Measurements from ENCODE around the gene NDUFB1. TPM values are rescaled to one million over a fixed set of nuclear protein-coding genes. Genes with fewer than 3 reads are reported as not detected.

The NDUFB1 gene
- total and polyA plus RNA-seq, 4 donors: 88.7 to 1,009 (median 328) TPM

- ATAC-seq (ENCODE audit: low FRiP score) (peak; percentile 97), DNase-seq (peak; percentile 98 to 99)
- H3K36me3 ChIP-seq (ENCODE audit: control insufficient read depth in 1 of 2, insufficient read depth in 2 of 2, low read length in 1 of 2): no peaks in the 10 kb centered on the region
- H3K4me1 ChIP-seq (ENCODE audit: control insufficient read depth in 1 of 2, insufficient read depth in 2 of 2, low read length in 2 of 2): peaks cover 0 to 2% of the 10 kb centered on the region in 2 donors
- intact Hi-C loops (cut with DNase I): no loop called here
- peak within 1 kb of the TSS in 1 of 2 donors; percentile 99 for H3K27ac ChIP-seq (ENCODE audit: low read depth in 1 of 2, low read length in 2 of 2)
- no peaks in the 10 kb centered on the region for H3K27me3 ChIP-seq (ENCODE audit: control insufficient read depth in 1 of 2, insufficient read depth in 2 of 2, low read length in 1 of 2)
- no peaks in the 10 kb centered on the region for H3K9me3 ChIP-seq (ENCODE audit: control insufficient read depth, low read length)
- WGBS, 2 donors: 1% methylated on average over 43 to 66 of the region's 66 CpGs
- H3K4me3 ChIP-seq (ENCODE audit: low read length in 2 of 2): peak within 1 kb of the TSS; percentile 87 to 98
These were observed 15.2 kb downstream of the NDUFB1 start, which contains the start of gene ATXN3 for GRCh38 chr14:92106143-92106926. TSS of gene ATXN3 (minus strand) at chr14:92106582. CDS start at chr14:92106552, 30 bp downstream.

- WGBS, 2 donors: 0% methylated on average over 10 of the region's 10 CpGs
- intact Hi-C loops (cut with DNase I): no loop called here
- Histone ChIP-seq H3K4me1 (ENCODE audit: control insufficient read depth in 1 of 2, insufficient read depth in 2 of 2, low read length in 2 of 2) (peaks cover 0 to 2% of the 10 kb centered on the region in 2 donors), H3K9me3 (ENCODE audit: control insufficient read depth, low read length) (no peaks in the 10 kb centered on the region), H3K36me3 (ENCODE audit: control insufficient read depth in 1 of 2, insufficient read depth in 2 of 2, low read length in 1 of 2) (no peaks in the 10 kb centered on the region), H3K27me3 (ENCODE audit: control insufficient read depth in 1 of 2, insufficient read depth in 2 of 2, low read length in 1 of 2) (no peaks in the 10 kb centered on the region), H3K27ac (ENCODE audit: low read depth in 1 of 2, low read length in 2 of 2) (peak overlapping the region in 1 of 2 donors; percentile 99), H3K4me3 (ENCODE audit: low read length in 2 of 2) (peak overlapping the region; percentile 87 to 98)
- DNase-seq: peak; percentile 74 to 79
- ATAC-seq (ENCODE audit: low FRiP score): peak; percentile 56
These were observed 15.7 kb downstream of the NDUFB1 start for GRCh38 chr14:92105893-92106142.

- WGBS, 2 donors: 50 to 55% methylated on average over 16 of the region's 16 CpGs
- peak overlapping the region; percentile 87 to 98 for H3K4me3 ChIP-seq (ENCODE audit: low read length in 2 of 2)
- DNase-seq: no peak
- ATAC-seq (ENCODE audit: low FRiP score): no peak
- H3K27ac ChIP-seq (ENCODE audit: low read depth in 1 of 2, low read length in 2 of 2): peak overlapping the region in 1 of 2 donors; percentile 99
- H3K4me1 ChIP-seq (ENCODE audit: control insufficient read depth in 1 of 2, insufficient read depth in 2 of 2, low read length in 2 of 2): peaks cover 0 to 2% of the 10 kb centered on the region in 2 donors
- H3K36me3 ChIP-seq (ENCODE audit: control insufficient read depth in 1 of 2, insufficient read depth in 2 of 2, low read length in 1 of 2): no peaks in the 10 kb centered on the region
- no peaks in the 10 kb centered on the region for H3K27me3 ChIP-seq (ENCODE audit: control insufficient read depth in 1 of 2, insufficient read depth in 2 of 2, low read length in 1 of 2)
- intact Hi-C loops (cut with DNase I): no loop called here
- H3K9me3 ChIP-seq (ENCODE audit: control insufficient read depth, low read length): no peaks in the 10 kb centered on the region
These were observed 16.2 kb downstream of the NDUFB1 start for GRCh38 chr14:92105073-92105892.

- Histone ChIP-seq H3K36me3 (ENCODE audit: control insufficient read depth in 1 of 2, insufficient read depth in 2 of 2, low read length in 1 of 2) (no peaks in the 10 kb centered on the region), H3K27ac (ENCODE audit: low read depth in 1 of 2, low read length in 2 of 2) (no peak overlapping the region), H3K4me3 (ENCODE audit: low read length in 2 of 2) (no peak overlapping the region), H3K9me3 (ENCODE audit: control insufficient read depth, low read length) (no peaks in the 10 kb centered on the region), H3K4me1 (ENCODE audit: control insufficient read depth in 1 of 2, insufficient read depth in 2 of 2, low read length in 2 of 2) (peaks cover 0 to 2% of the 10 kb centered on the region in 2 donors), H3K27me3 (ENCODE audit: control insufficient read depth in 1 of 2, insufficient read depth in 2 of 2, low read length in 1 of 2) (no peaks in the 10 kb centered on the region)
- 86 to 87% methylated on average over 7 of the region's 7 CpGs for WGBS, 2 donors
- ATAC-seq (ENCODE audit: low FRiP score) (no peak), DNase-seq (no peak)
- intact Hi-C loops (cut with DNase I): no loop called here
These were observed 18.0 kb downstream of the NDUFB1 start for GRCh38 chr14:92103363-92103989.

- no peak overlapping the region for H3K27ac ChIP-seq (ENCODE audit: low read depth in 1 of 2, low read length in 2 of 2)
- intact Hi-C loops (cut with DNase I): no loop called here
- H3K36me3 ChIP-seq (ENCODE audit: control insufficient read depth in 1 of 2, insufficient read depth in 2 of 2, low read length in 1 of 2): peaks cover 0 to 4% of the 10 kb centered on the region in 2 donors
- no peaks in the 10 kb centered on the region for H3K4me1 ChIP-seq (ENCODE audit: control insufficient read depth in 1 of 2, insufficient read depth in 2 of 2, low read length in 2 of 2)
- no peak for ATAC-seq (ENCODE audit: low FRiP score)
- DNase-seq: no peak
- H3K9me3 ChIP-seq (ENCODE audit: control insufficient read depth, low read length): no peaks in the 10 kb centered on the region
- H3K4me3 ChIP-seq (ENCODE audit: low read length in 2 of 2): no peak overlapping the region
- no peaks in the 10 kb centered on the region for H3K27me3 ChIP-seq (ENCODE audit: control insufficient read depth in 1 of 2, insufficient read depth in 2 of 2, low read length in 1 of 2)
These were observed 21.7 kb downstream of the NDUFB1 start for GRCh38 chr14:92099802-92100201.

- WGBS, 2 donors: 22 to 43% methylated on average over 1 of the region's 1 CpG
- H3K36me3 ChIP-seq (ENCODE audit: control insufficient read depth in 1 of 2, insufficient read depth in 2 of 2, low read length in 1 of 2): peaks cover 4% of the 10 kb centered on the region in 2 donors
- DNase-seq (no peak), ATAC-seq (ENCODE audit: low FRiP score) (no peak)
- H3K27ac ChIP-seq (ENCODE audit: low read depth in 1 of 2, low read length in 2 of 2): no peak overlapping the region
- intact Hi-C loops (cut with DNase I): no loop called here
- H3K4me1 ChIP-seq (ENCODE audit: control insufficient read depth in 1 of 2, insufficient read depth in 2 of 2, low read length in 2 of 2): no peaks in the 10 kb centered on the region
- H3K4me3 ChIP-seq (ENCODE audit: low read length in 2 of 2): no peak overlapping the region
- H3K27me3 ChIP-seq (ENCODE audit: control insufficient read depth in 1 of 2, insufficient read depth in 2 of 2, low read length in 1 of 2): no peaks in the 10 kb centered on the region
- H3K9me3 ChIP-seq (ENCODE audit: control insufficient read depth, low read length): no peaks in the 10 kb centered on the region
These were observed 28.2 kb downstream of the NDUFB1 start for GRCh38 chr14:92093320-92093719.

- no peak for DNase-seq
- 87 to 90% methylated on average over 5 of the region's 5 CpGs for WGBS, 2 donors
- ATAC-seq (ENCODE audit: low FRiP score): no peak
- intact Hi-C loops (cut with DNase I): no loop called here
- H3K27ac ChIP-seq (ENCODE audit: low read depth in 1 of 2, low read length in 2 of 2): no peak overlapping the region
- H3K4me1 ChIP-seq (ENCODE audit: control insufficient read depth in 1 of 2, insufficient read depth in 2 of 2, low read length in 2 of 2): no peaks in the 10 kb centered on the region
- no peaks in the 10 kb centered on the region for H3K27me3 ChIP-seq (ENCODE audit: control insufficient read depth in 1 of 2, insufficient read depth in 2 of 2, low read length in 1 of 2)
- H3K36me3 ChIP-seq (ENCODE audit: control insufficient read depth in 1 of 2, insufficient read depth in 2 of 2, low read length in 1 of 2): peaks cover 0 to 8% of the 10 kb centered on the region in 2 donors
- no peak overlapping the region for H3K4me3 ChIP-seq (ENCODE audit: low read length in 2 of 2)
- H3K9me3 ChIP-seq (ENCODE audit: control insufficient read depth, low read length): no peaks in the 10 kb centered on the region
These were observed 33.0 kb downstream of the NDUFB1 start for GRCh38 chr14:92088494-92088893.

- peaks cover 3 to 5% of the 10 kb centered on the region in 2 donors for H3K36me3 ChIP-seq (ENCODE audit: control insufficient read depth in 1 of 2, insufficient read depth in 2 of 2, low read length in 1 of 2)
- ATAC-seq (ENCODE audit: low FRiP score) (no peak), DNase-seq (no peak)
- H3K4me3 ChIP-seq (ENCODE audit: low read length in 2 of 2): no peak overlapping the region
- intact Hi-C loops (cut with DNase I): no loop called here
- H3K27ac ChIP-seq (ENCODE audit: low read depth in 1 of 2, low read length in 2 of 2): no peak overlapping the region
- H3K4me1 ChIP-seq (ENCODE audit: control insufficient read depth in 1 of 2, insufficient read depth in 2 of 2, low read length in 2 of 2): no peaks in the 10 kb centered on the region
- H3K9me3 ChIP-seq (ENCODE audit: control insufficient read depth, low read length): no peaks in the 10 kb centered on the region
- H3K27me3 ChIP-seq (ENCODE audit: control insufficient read depth in 1 of 2, insufficient read depth in 2 of 2, low read length in 1 of 2): no peaks in the 10 kb centered on the region
These were observed 47.0 kb downstream of the NDUFB1 start for GRCh38 chr14:92074555-92074954.
